ENCODE measurements around the gene CSTF2T.

The CSTF2T gene

DNA sequence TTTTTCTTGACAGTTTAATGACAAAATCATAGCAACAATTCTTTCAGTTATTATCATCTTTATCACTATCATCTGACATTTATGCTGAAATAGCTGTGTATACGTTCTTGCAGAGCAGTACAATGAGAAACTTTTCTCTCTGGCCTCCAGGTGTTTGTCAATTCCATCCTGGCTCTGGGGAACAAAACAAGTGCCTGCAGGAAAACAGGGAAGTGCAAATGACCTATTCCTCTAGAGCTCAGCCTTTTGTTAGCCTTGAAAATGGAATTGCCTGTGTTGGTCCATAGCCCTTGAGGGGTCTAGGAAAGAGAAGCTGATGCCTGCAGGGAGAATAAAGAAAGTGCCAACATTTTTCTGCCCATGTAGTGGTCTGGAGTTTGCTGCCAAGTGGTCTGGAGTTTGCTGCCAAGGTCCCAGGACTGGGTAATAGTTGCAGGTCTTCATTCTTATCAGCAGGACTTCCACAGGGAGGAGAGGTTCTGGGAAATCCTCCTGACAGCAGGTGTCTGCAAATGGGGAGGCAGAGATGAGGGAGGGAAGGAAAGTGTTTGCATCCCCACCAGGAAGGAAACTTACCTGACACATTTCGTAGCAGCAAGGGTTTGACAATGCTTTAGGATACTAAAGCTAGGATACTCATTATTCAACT, 10.1 kb upstream of the CSTF2T start:
- Histone ChIP-seq H4K20me1 (ENCODE audit: insufficient read depth, low read length) (no peaks in the 10 kb centered on the region), H3K9ac (ENCODE audit: low read length) (no peak overlapping the region), H3K9me3 (ENCODE audit: low read length) (no peaks in the 10 kb centered on the region), H3K4me1 (ENCODE audit: insufficient read depth, low read length, severe bottlenecking) (no peaks in the 10 kb centered on the region), H3K27me3 (ENCODE audit: insufficient read depth, low read length) (no peaks in the 10 kb centered on the region), H3F3A (ENCODE audit: insufficient read depth, low read length) (no peaks in the 10 kb centered on the region), H3K4me3 (ENCODE audit: low read depth, low read length, poor library complexity, severe bottlenecking) (no peak overlapping the region), H3K27ac (ENCODE audit: low read depth, low read length, poor library complexity, severe bottlenecking) (no peak overlapping the region), H2AFZ (ENCODE audit: low read length) (no peak overlapping the region), H3K9me2 (ENCODE audit: low read depth, low read length) (no peaks in the 10 kb centered on the region), H3K36me3 (ENCODE audit: insufficient read depth, low read length) (no peaks in the 10 kb centered on the region), H3K4me2 (ENCODE audit: low read length) (no peak overlapping the region), H3K79me2 (ENCODE audit: insufficient read depth, low read length) (no peaks in the 10 kb centered on the region)
- TF ChIP-seq CTCF (IDR thresholded peaks at IDR 0.05; ENCODE audit: low read length) (no peak), EZH2 (IDR thresholded peaks at IDR 0.05; ENCODE audit: borderline replicate concordance, low read length) (no peak)

DNA sequence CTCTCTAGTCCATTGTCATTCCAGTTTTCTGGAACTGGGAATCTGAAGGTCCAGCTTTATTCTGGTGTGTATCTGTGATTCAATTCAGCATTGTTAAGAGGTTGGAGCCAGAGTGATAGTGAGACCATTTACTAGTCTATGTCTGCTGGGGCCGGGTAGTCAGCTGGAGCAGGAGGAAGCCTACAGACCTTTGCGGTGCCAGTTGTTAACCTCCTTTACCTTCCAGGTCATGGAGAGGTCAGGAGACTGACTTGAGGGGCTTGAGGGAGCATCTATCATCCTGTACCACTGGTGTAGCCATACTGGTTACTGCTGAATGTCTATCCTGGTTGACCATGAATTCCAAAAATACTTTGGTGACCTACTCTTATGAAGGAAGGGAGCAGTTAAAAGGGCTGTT, 9.2 kb upstream of the CSTF2T start:
- Histone ChIP-seq H3K79me2 (ENCODE audit: insufficient read depth, low read length) (no peaks in the 10 kb centered on the region), H3K4me2 (ENCODE audit: low read length) (no peak overlapping the region), H4K20me1 (ENCODE audit: insufficient read depth, low read length) (no peaks in the 10 kb centered on the region), H3K27ac (ENCODE audit: low read depth, low read length, poor library complexity, severe bottlenecking) (no peak overlapping the region), H3K27me3 (ENCODE audit: insufficient read depth, low read length) (no peaks in the 10 kb centered on the region), H2AFZ (ENCODE audit: low read length) (no peak overlapping the region), H3K9ac (ENCODE audit: low read length) (no peak overlapping the region), H3K4me1 (ENCODE audit: insufficient read depth, low read length, severe bottlenecking) (no peaks in the 10 kb centered on the region), H3K9me2 (ENCODE audit: low read depth, low read length) (no peaks in the 10 kb centered on the region), H3K36me3 (ENCODE audit: insufficient read depth, low read length) (no peaks in the 10 kb centered on the region), H3F3A (ENCODE audit: insufficient read depth, low read length) (no peaks in the 10 kb centered on the region), H3K9me3 (ENCODE audit: low read length) (no peaks in the 10 kb centered on the region), H3K4me3 (ENCODE audit: low read depth, low read length, poor library complexity, severe bottlenecking) (no peak overlapping the region)
- TF ChIP-seq CTCF (IDR thresholded peaks at IDR 0.05; ENCODE audit: low read length) = no peak
- TF ChIP-seq EZH2 (IDR thresholded peaks at IDR 0.05; ENCODE audit: borderline replicate concordance, low read length) = no peak

GRCh38 chr10:51707821-51708424, 8.5 kb upstream of the CSTF2T start:
- H4K20me1 ChIP-seq (ENCODE audit: insufficient read depth, low read length) = no peaks in the 10 kb centered on the region
- H3K9me2 ChIP-seq (ENCODE audit: low read depth, low read length) = no peaks in the 10 kb centered on the region
- no peaks in the 10 kb centered on the region for H3K36me3 ChIP-seq (ENCODE audit: insufficient read depth, low read length)
- no peaks in the 10 kb centered on the region for H3F3A ChIP-seq (ENCODE audit: insufficient read depth, low read length)
- H3K9me3 ChIP-seq (ENCODE audit: low read length) = no peaks in the 10 kb centered on the region
- no peak overlapping the region for H3K4me2 ChIP-seq (ENCODE audit: low read length)
- H2AFZ ChIP-seq (ENCODE audit: low read length) = no peak overlapping the region
- no peak overlapping the region for H3K27ac ChIP-seq (ENCODE audit: low read depth, low read length, poor library complexity, severe bottlenecking)
- no peak overlapping the region for H3K9ac ChIP-seq (ENCODE audit: low read length)
- no peak overlapping the region for H3K4me3 ChIP-seq (ENCODE audit: low read depth, low read length, poor library complexity, severe bottlenecking)
- TF ChIP-seq EZH2 (IDR thresholded peaks at IDR 0.05; ENCODE audit: borderline replicate concordance, low read length) = no peak
- TF ChIP-seq CTCF (IDR thresholded peaks at IDR 0.05; ENCODE audit: low read length) = no peak
- H3K79me2 ChIP-seq (ENCODE audit: insufficient read depth, low read length) = no peaks in the 10 kb centered on the region
- H3K4me1 ChIP-seq (ENCODE audit: insufficient read depth, low read length, severe bottlenecking) = no peaks in the 10 kb centered on the region
- H3K27me3 ChIP-seq (ENCODE audit: insufficient read depth, low read length) = no peaks in the 10 kb centered on the region
